Smooth muscle cell of the coronary artery (primary cell): ENCODE measurements around the gene SREK1IP1. TPM values are rescaled to one million over a fixed set of nuclear protein-coding genes. Genes with fewer than 3 reads are reported as not detected.

Experiments
- total RNA-seq: library from RNA; depleted of rRNA; stranded (reverse); fragments of >200 nt; gene quantifications from 2 replicates; pipeline ENCODE4 v1.2.3, GENCODE V29; 2014; ENCODE audit warnings: low replicate concordance

SREK1IP1 gene
- total RNA-seq: 7.3 and 8.6 TPM in 2 replicates

GRCh38 chr5:64768358-64769312, at the start of gene SREK1IP1, which contains the start of gene CWC27:
Gene SREK1IP1 (minus strand): TSS chr5:64768691. CDS start chr5:64768517, 174 bp downstream.
Gene CWC27 (plus strand): TSS chr5:64768930. CDS start chr5:64769147, 217 bp downstream.

GRCh38 chr5:64690417-64691151, 77.9 kb downstream of the SREK1IP1 start, which contains the start of gene SHISAL2B:
Gene SHISAL2B (plus strand): TSS chr5:64690503. CDS start chr5:64690624, 121 bp downstream.

Other genes with a start within 250 kb of the SREK1IP1 start
- not detected in 2 replicates for gene SHISAL2B, start 78.2 kb downstream of the SREK1IP1 start, total RNA-seq
- 12.1 and 15.0 TPM in 2 replicates for gene CWC27, start 239 bp upstream of the SREK1IP1 start, total RNA-seq